Tibial nerve (tissue), 4 donors: Measurements from ENCODE around the gene ADAM10.

ENCODE experiments used
- EP300 ChIP-seq, 2 donors: sonication (generic); formaldehyde crosslinking; IDR thresholded peaks; one replicate each; pipeline ENCODE4 v1.6.1; 2017; ENCODE audit warnings: antibody characterized with exemption in 2 of 2, mild to moderate bottlenecking in 1 of 2
- POLR2A ChIP-seq, 2 donors: fragments of 450-650 bp; IDR thresholded peaks; one replicate each; pipeline ENCODE4 v1.6.1; 2017; ENCODE audit warnings: antibody characterized with exemption in 2 of 2, mild to moderate bottlenecking in 2 of 2, moderate library complexity in 2 of 2
- TF ChIP-seq, protein P1 (sequence below), 5 experiments: fragments of 200-600 bp in 3 of 5; fragments of 450-650 bp in 2 of 5; sonication (generic) in 3 of 5; IDR thresholded peaks; one replicate each; pipeline ENCODE4 v1.5.1; 2016 to 2019; ENCODE audit warnings: antibody characterized with exemption in 5 of 5, mild to moderate bottlenecking in 3 of 5, moderate library complexity in 2 of 5

DNA sequence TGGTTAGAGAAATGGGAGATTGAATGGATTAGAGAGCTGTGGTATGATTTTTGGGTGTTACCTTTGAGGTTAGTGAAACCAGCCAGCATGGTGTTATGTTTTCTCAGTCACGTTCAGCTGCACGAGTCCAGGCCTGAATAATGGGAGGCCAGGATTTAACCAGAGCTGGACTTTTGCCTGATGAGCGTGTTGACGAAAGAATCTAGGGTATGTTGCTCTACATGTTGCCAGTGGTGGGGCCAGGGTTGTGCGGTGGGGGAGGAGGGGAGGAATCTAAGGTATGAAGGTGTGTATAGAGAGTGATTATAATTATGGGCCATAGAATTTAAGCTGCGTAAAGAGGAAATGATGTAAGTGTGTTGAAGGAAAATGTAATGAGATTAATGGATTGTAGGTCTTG lies 44.4 kb upstream of the ADAM10 start:
- TF ChIP-seq, protein P1, sequence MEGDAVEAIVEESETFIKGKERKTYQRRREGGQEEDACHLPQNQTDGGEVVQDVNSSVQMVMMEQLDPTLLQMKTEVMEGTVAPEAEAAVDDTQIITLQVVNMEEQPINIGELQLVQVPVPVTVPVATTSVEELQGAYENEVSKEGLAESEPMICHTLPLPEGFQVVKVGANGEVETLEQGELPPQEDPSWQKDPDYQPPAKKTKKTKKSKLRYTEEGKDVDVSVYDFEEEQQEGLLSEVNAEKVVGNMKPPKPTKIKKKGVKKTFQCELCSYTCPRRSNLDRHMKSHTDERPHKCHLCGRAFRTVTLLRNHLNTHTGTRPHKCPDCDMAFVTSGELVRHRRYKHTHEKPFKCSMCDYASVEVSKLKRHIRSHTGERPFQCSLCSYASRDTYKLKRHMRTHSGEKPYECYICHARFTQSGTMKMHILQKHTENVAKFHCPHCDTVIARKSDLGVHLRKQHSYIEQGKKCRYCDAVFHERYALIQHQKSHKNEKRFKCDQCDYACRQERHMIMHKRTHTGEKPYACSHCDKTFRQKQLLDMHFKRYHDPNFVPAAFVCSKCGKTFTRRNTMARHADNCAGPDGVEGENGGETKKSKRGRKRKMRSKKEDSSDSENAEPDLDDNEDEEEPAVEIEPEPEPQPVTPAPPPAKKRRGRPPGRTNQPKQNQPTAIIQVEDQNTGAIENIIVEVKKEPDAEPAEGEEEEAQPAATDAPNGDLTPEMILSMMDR (IDR thresholded peaks at IDR 0.05), result no peak
- TF ChIP-seq POLR2A (IDR thresholded peaks at IDR 0.05), result no peak
- no peak for TF ChIP-seq EP300 (IDR thresholded peaks at IDR 0.05)
